Endodermal cell (in vitro differentiated cells): ENCODE data around the gene MYEF2. TPM values are rescaled to one million over a fixed set of nuclear protein-coding genes. Genes with fewer than 3 reads are reported as not detected.

Source experiments
- DNase-seq: peaks from one replicate; pipeline ENCODE4 v3.0.0-alpha.2; 2017
- H3K27ac ChIP-seq: 2 replicates; pipeline ENCODE4 v1.5.1; 2013; ENCODE audit warnings: mild to moderate bottlenecking, low read depth, low read length, moderate library complexity
- H3K27me3 ChIP-seq: 2 replicates; pipeline ENCODE4 v1.6.1; 2013; ENCODE audit warnings: mild to moderate bottlenecking, low read length, moderate library complexity; ENCODE audit not compliant: insufficient read depth, control insufficient read depth, poor library complexity, severe bottlenecking
- H3K36me3 ChIP-seq: 2 replicates; pipeline ENCODE4 v1.7.0; 2013; ENCODE audit warnings: mild to moderate bottlenecking, low read length, moderate library complexity; ENCODE audit not compliant: control insufficient read depth, insufficient read depth
- H3K4me1 ChIP-seq: one replicate; pipeline ENCODE4 v1.7.0; 2013; ENCODE audit warnings: low read length; ENCODE audit not compliant: control insufficient read depth, insufficient read depth
- H3K4me3 ChIP-seq: 2 replicates; pipeline ENCODE4 v1.5.1; 2013; ENCODE audit warnings: mild to moderate bottlenecking, low read length, moderate library complexity
- H3K9ac ChIP-seq: 2 replicates; pipeline ENCODE4 v1.6.1; 2013; ENCODE audit warnings: mild to moderate bottlenecking, low read length, moderate library complexity; ENCODE audit not compliant: poor library complexity, severe bottlenecking; ENCODE audit errors: extremely low read depth
- H3K9me3 ChIP-seq: 2 replicates; pipeline ENCODE4 v1.6.1; 2013; ENCODE audit warnings: mild to moderate bottlenecking, low read length, moderate library complexity; ENCODE audit not compliant: control insufficient read depth
- H3K27ac Mint-ChIP-seq: 2 replicates; pipeline ENCODE4 v1.8.0; 2020; ENCODE audit warnings: mixed read lengths
- H3K27me3 Mint-ChIP-seq: 2 replicates; pipeline ENCODE4 v1.8.0; 2021; ENCODE audit warnings: mild to moderate bottlenecking, mixed read lengths; ENCODE audit not compliant: insufficient read depth
- H3K36me3 Mint-ChIP-seq: 2 replicates; pipeline ENCODE4 v1.8.0; 2020; ENCODE audit warnings: low read depth, mixed read lengths
- H3K4me1 Mint-ChIP-seq: 2 replicates; pipeline ENCODE4 v1.8.0; 2020; ENCODE audit warnings: mixed read lengths
- H3K4me3 Mint-ChIP-seq: 2 replicates; pipeline ENCODE4 v1.8.0; 2020; ENCODE audit warnings: mild to moderate bottlenecking, moderate library complexity, mixed read lengths
- H3K9me3 Mint-ChIP-seq: 2 replicates; pipeline ENCODE4 v1.8.0; 2020; ENCODE audit warnings: mild to moderate bottlenecking, mixed read lengths
- WGBS, 2 experiments: methylation state at CpG; one replicate each; pipeline versions ENCODE4 v1.1.5 to v1.1.7; 2013; ENCODE audit warnings: missing lambda C conversion rate in 2 of 2, mixed read lengths in 1 of 2; ENCODE audit not compliant: insufficient coverage in 1 of 2, insufficient read length in 1 of 2; 5-methylcytosine and 5-hydroxymethylcytosine counted together
- total RNA-seq, 2 donors: library from RNA; stranded (reverse); fragmentation: NEBNext Ultra II Directional in 1 of 2; extraction: Animal tissue kit (Norgen Biotek cat#: 25700) in 1 of 2; gene quantifications; 2 replicates in 1 of 2; 3 replicates in 1 of 2; pipeline ENCODE4 v1.2.1, GENCODE V29; 2021
- TF ChIP-seq, protein P1 (sequence below): fragments of 200-600 bp; sonication (generic); conservative IDR thresholded peaks from 2 replicates; pipeline ENCODE4 v1.5.0; 2021; ENCODE audit warnings: antibody characterized with exemption, mild to moderate bottlenecking

Gene MYEF2
- total RNA-seq, 2 donors from 2014 or later: 58.2 to 91.2 TPM

DNA sequence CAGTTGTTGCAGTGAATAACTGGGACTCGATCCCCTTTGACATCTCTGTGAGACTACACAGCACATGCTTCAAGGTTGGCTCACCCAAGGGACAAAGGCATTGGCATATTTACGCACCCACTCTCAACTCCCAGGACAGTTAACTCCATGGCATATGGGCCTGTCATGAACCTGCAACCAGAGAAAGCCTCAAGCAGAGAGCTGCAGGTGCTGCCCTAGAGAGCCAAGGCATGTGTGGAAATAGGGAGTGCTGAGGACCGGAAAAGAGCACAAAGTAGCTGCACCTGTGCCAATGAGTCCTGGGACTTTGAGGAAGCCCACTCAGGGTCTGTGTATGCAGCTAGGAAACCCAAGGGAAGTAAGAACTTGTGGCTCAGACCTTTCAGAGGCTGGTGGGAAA is 90.3 kb downstream of the MYEF2 start:
- Mint-ChIP-seq H3K9me3 (peaks cover 16% of the 10 kb centered on the region), H3K4me3 (no peak overlapping the region), H3K27me3 (no peaks in the 10 kb centered on the region), H3K36me3 (no peaks in the 10 kb centered on the region), H3K4me1 (no peaks in the 10 kb centered on the region), H3K27ac (no peak overlapping the region)
- peak; percentile 49 for DNase-seq
- Histone ChIP-seq H3K27ac (no peak overlapping the region), H3K27me3 (no peaks in the 10 kb centered on the region), H3K4me3 (no peak overlapping the region), H3K4me1 (no peaks in the 10 kb centered on the region), H3K36me3 (no peaks in the 10 kb centered on the region), H3K9ac (no peak overlapping the region), H3K9me3 (peaks cover 17% of the 10 kb centered on the region)
- WGBS, 2 experiments: 87 to 93% methylated on average over 2 to 3 of the region's 3 CpGs
- TF ChIP-seq, protein P1, sequence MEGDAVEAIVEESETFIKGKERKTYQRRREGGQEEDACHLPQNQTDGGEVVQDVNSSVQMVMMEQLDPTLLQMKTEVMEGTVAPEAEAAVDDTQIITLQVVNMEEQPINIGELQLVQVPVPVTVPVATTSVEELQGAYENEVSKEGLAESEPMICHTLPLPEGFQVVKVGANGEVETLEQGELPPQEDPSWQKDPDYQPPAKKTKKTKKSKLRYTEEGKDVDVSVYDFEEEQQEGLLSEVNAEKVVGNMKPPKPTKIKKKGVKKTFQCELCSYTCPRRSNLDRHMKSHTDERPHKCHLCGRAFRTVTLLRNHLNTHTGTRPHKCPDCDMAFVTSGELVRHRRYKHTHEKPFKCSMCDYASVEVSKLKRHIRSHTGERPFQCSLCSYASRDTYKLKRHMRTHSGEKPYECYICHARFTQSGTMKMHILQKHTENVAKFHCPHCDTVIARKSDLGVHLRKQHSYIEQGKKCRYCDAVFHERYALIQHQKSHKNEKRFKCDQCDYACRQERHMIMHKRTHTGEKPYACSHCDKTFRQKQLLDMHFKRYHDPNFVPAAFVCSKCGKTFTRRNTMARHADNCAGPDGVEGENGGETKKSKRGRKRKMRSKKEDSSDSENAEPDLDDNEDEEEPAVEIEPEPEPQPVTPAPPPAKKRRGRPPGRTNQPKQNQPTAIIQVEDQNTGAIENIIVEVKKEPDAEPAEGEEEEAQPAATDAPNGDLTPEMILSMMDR: no peak

GRCh38 chr15:48086576-48086975 is 91.5 kb downstream of the MYEF2 start:
- H3K4me1 ChIP-seq: no peaks in the 10 kb centered on the region
- no peaks in the 10 kb centered on the region for H3K36me3 Mint-ChIP-seq
- TF ChIP-seq, protein P1: no peak
- H3K27me3 ChIP-seq: no peaks in the 10 kb centered on the region
- H3K36me3 ChIP-seq: no peaks in the 10 kb centered on the region
- no peak overlapping the region for H3K27ac ChIP-seq
- peaks cover 17% of the 10 kb centered on the region for H3K9me3 ChIP-seq
- WGBS, 2 experiments: 94 to 96% methylated on average over 3 to 5 of the region's 5 CpGs
- H3K4me3 Mint-ChIP-seq: no peak overlapping the region
- H3K27ac Mint-ChIP-seq: no peak overlapping the region
- no peaks in the 10 kb centered on the region for H3K4me1 Mint-ChIP-seq
- H3K9ac ChIP-seq: no peak overlapping the region
- no peak overlapping the region for H3K4me3 ChIP-seq
- peaks cover 16% of the 10 kb centered on the region for H3K9me3 Mint-ChIP-seq
- DNase-seq: no peak
- no peaks in the 10 kb centered on the region for H3K27me3 Mint-ChIP-seq

DNA sequence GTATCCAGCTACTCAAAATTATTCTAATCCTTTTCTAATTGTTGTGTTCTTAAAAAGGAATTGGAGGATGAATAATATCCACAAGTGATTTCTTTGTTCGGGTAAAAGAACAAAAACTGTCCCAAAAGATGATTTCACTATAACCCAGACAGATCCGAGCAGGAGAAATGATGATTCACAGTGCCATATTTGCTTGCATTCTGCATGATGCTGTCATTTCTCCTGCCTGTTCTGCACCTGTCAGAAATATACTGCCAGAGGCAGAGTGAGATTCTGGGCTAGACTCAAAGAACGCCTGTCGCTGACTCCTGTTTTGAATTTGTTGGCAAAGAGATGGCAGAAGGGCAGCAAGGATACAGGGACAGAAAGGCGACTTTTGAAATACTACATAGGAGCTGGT is 92.0 kb downstream of the MYEF2 start:
- no peaks in the 10 kb centered on the region for H3K36me3 Mint-ChIP-seq
- H3K27me3 Mint-ChIP-seq: no peaks in the 10 kb centered on the region
- Histone ChIP-seq H3K9me3 (peaks cover 17% of the 10 kb centered on the region), H3K27me3 (no peaks in the 10 kb centered on the region), H3K9ac (no peak overlapping the region), H3K4me1 (no peaks in the 10 kb centered on the region), H3K27ac (no peak overlapping the region), H3K4me3 (no peak overlapping the region), H3K36me3 (no peaks in the 10 kb centered on the region)
- 86 to 95% methylated on average over 5 of the region's 5 CpGs for WGBS, 2 experiments
- no peak overlapping the region for H3K4me3 Mint-ChIP-seq
- H3K4me1 Mint-ChIP-seq: no peaks in the 10 kb centered on the region
- H3K9me3 Mint-ChIP-seq: peaks cover 16% of the 10 kb centered on the region
- DNase-seq: no peak
- no peak overlapping the region for H3K27ac Mint-ChIP-seq
- TF ChIP-seq, protein P1: no peak
